Liver (tissue), 3 donors: ENCODE data around the gene MARS1.

ENCODE experiments used
- FOXA1 ChIP-seq: IDR thresholded peaks from 2 replicates; pipeline ENCODE4 v1.6.1; 2016; ENCODE audit warnings: antibody characterized with exemption
- GABPA ChIP-seq, 2 donors: IDR thresholded peaks in 1 of 2; conservative IDR thresholded peaks in 1 of 2; 2 replicates each; pipeline ENCODE4 v1.6.1; 2016; ENCODE audit warnings: antibody characterized with exemption in 2 of 2, mild to moderate bottlenecking in 1 of 2, moderate library complexity in 1 of 2
- HNF4A ChIP-seq, 2 donors: conservative IDR thresholded peaks; 2 replicates each; pipeline ENCODE4 v1.6.1; 2016; ENCODE audit warnings: antibody characterized with exemption in 2 of 2, mild to moderate bottlenecking in 2 of 2
- HNF4G ChIP-seq: IDR thresholded peaks from 2 replicates; pipeline ENCODE4 v1.6.1; 2016; ENCODE audit warnings: antibody characterized with exemption
- SP1 ChIP-seq: IDR thresholded peaks from 2 replicates; pipeline ENCODE4 v1.6.1; 2018; ENCODE audit warnings: antibody characterized with exemption, mild to moderate bottlenecking
- TF ChIP-seq, protein P1 (sequence below): fragments of 150-350 bp; IDR thresholded peaks from 2 replicates; pipeline ENCODE4 v1.5.1; 2017; ENCODE audit warnings: improper control_type of control experiment, low read depth, low read length; ENCODE audit not compliant: missing input control
- TF ChIP-seq, protein P2 (sequence below): IDR thresholded peaks from 2 replicates; pipeline ENCODE4 v1.6.1; 2016; ENCODE audit warnings: antibody characterized with exemption
- TF ChIP-seq, protein P3 (sequence below): IDR thresholded peaks from 2 replicates; pipeline ENCODE4 v1.6.1; 2016; ENCODE audit warnings: antibody characterized with exemption, mild to moderate bottlenecking
- donor health status: healthy.
- donor health status: healthy.

DNA sequence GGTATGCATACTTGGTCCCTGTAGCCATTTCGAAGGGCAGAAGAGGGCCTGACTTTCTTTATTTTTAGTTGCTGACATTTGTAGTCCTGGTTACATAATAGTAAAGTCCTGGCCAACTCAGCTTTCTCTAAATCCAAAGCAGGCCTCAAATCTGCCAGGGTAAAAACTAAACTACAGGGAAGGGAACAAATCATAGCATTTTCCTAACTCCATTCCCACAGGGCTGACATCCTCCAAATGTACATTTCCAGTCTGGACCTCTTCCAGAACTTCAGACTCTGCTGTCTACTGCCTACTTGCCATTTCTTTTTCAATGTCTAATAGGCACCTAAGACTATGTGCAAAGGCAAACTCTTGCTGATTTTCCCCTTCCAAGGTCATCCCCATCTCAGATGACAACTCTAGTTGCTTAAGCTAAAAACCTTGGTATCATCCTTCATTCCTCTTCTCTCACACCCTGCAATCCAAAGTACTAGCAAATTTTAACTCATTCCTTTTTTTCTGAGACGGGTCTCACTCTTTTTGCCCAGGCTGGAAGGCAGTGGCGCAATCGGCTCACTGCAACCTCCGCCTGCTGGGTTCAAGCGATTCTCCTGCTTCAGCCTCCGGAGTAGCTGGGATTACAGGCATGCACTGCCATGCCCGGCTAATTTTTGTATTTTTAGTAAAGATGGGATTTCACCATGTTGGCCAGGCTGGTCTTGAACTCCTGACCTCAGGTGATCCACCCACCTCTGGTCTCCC, 30.5 kb downstream of the MARS1 start:
- TF ChIP-seq SP1 = no peak
- TF ChIP-seq, protein P1, sequence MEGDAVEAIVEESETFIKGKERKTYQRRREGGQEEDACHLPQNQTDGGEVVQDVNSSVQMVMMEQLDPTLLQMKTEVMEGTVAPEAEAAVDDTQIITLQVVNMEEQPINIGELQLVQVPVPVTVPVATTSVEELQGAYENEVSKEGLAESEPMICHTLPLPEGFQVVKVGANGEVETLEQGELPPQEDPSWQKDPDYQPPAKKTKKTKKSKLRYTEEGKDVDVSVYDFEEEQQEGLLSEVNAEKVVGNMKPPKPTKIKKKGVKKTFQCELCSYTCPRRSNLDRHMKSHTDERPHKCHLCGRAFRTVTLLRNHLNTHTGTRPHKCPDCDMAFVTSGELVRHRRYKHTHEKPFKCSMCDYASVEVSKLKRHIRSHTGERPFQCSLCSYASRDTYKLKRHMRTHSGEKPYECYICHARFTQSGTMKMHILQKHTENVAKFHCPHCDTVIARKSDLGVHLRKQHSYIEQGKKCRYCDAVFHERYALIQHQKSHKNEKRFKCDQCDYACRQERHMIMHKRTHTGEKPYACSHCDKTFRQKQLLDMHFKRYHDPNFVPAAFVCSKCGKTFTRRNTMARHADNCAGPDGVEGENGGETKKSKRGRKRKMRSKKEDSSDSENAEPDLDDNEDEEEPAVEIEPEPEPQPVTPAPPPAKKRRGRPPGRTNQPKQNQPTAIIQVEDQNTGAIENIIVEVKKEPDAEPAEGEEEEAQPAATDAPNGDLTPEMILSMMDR = no peak
- TF ChIP-seq HNF4G = no peak
- no peak for TF ChIP-seq GABPA (IDR thresholded peaks at IDR 0.05 in 1 of 2, conservative IDR thresholded peaks at IDR 0.05 in 1 of 2)
- TF ChIP-seq, protein P2, sequence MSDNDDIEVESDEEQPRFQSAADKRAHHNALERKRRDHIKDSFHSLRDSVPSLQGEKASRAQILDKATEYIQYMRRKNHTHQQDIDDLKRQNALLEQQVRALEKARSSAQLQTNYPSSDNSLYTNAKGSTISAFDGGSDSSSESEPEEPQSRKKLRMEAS = no peak
- TF ChIP-seq, protein P3, sequence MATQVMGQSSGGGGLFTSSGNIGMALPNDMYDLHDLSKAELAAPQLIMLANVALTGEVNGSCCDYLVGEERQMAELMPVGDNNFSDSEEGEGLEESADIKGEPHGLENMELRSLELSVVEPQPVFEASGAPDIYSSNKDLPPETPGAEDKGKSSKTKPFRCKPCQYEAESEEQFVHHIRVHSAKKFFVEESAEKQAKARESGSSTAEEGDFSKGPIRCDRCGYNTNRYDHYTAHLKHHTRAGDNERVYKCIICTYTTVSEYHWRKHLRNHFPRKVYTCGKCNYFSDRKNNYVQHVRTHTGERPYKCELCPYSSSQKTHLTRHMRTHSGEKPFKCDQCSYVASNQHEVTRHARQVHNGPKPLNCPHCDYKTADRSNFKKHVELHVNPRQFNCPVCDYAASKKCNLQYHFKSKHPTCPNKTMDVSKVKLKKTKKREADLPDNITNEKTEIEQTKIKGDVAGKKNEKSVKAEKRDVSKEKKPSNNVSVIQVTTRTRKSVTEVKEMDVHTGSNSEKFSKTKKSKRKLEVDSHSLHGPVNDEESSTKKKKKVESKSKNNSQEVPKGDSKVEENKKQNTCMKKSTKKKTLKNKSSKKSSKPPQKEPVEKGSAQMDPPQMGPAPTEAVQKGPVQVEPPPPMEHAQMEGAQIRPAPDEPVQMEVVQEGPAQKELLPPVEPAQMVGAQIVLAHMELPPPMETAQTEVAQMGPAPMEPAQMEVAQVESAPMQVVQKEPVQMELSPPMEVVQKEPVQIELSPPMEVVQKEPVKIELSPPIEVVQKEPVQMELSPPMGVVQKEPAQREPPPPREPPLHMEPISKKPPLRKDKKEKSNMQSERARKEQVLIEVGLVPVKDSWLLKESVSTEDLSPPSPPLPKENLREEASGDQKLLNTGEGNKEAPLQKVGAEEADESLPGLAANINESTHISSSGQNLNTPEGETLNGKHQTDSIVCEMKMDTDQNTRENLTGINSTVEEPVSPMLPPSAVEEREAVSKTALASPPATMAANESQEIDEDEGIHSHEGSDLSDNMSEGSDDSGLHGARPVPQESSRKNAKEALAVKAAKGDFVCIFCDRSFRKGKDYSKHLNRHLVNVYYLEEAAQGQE = no peak
- no peak for TF ChIP-seq FOXA1
- no peak for TF ChIP-seq HNF4A (conservative IDR thresholded peaks at IDR 0.05)
